ENCODE data around the gene DUSP10.

Gene DUSP10

GRCh38 chr1:221739018-221739676 is 2.7 kb downstream of the DUSP10 start:
- no peaks in the 10 kb centered on the region for H4K20me1 ChIP-seq (ENCODE audit: insufficient read depth)
- no peak overlapping the region for H3K9ac ChIP-seq
- H3K4me1 ChIP-seq (ENCODE audit: low read depth, poor library complexity, severe bottlenecking), result peaks cover 19% of the 10 kb centered on the region
- no peaks in the 10 kb centered on the region for H3K27me3 ChIP-seq (ENCODE audit: insufficient read depth, low read depth)
- H3K79me2 ChIP-seq (ENCODE audit: insufficient read depth, low read depth), result peaks cover 8% of the 10 kb centered on the region; the same call in 1 of the 2 replicates
- H3K4me2 ChIP-seq, result no peak overlapping the region
- H3K4me3 ChIP-seq (IDR thresholded peaks at IDR 0.05; ENCODE audit: insufficient read depth, low read depth, low read length), result no peak overlapping the region
- no peak for TF ChIP-seq CTCF (conservative IDR thresholded peaks at IDR 0.05; ENCODE audit: low read depth, low read length)
- no peaks in the 10 kb centered on the region for H3K36me3 ChIP-seq (ENCODE audit: insufficient read depth)
- H3K27ac ChIP-seq, result no peak overlapping the region
- no peak overlapping the region for H2AFZ ChIP-seq (ENCODE audit: low read depth)

- no peak overlapping the region for H3K9ac ChIP-seq
- H3K4me2 ChIP-seq, result no peak overlapping the region
- H3K79me2 ChIP-seq (ENCODE audit: insufficient read depth, low read depth), result peaks cover 8% of the 10 kb centered on the region; the same call in 1 of the 2 replicates
- no peaks in the 10 kb centered on the region for H3K27me3 ChIP-seq (ENCODE audit: insufficient read depth, low read depth)
- H3K4me3 ChIP-seq (IDR thresholded peaks at IDR 0.05; ENCODE audit: insufficient read depth, low read depth, low read length), result no peak overlapping the region
- no peaks in the 10 kb centered on the region for H4K20me1 ChIP-seq (ENCODE audit: insufficient read depth)
- H2AFZ ChIP-seq (ENCODE audit: low read depth), result no peak overlapping the region
- peaks cover 29% of the 10 kb centered on the region for H3K4me1 ChIP-seq (ENCODE audit: low read depth, poor library complexity, severe bottlenecking)
- no peak for TF ChIP-seq CTCF (conservative IDR thresholded peaks at IDR 0.05; ENCODE audit: low read depth, low read length)
- no peak overlapping the region for H3K27ac ChIP-seq
- no peaks in the 10 kb centered on the region for H3K36me3 ChIP-seq (ENCODE audit: insufficient read depth)
Observed at GRCh38 chr1:221736714-221737113, 5.2 kb downstream of the DUSP10 start.

GRCh38 chr1:221735999-221736398 is 5.9 kb downstream of the DUSP10 start:
- H3K79me2 ChIP-seq (ENCODE audit: insufficient read depth, low read depth), result peaks cover 2% of the 10 kb centered on the region; the same call in 1 of the 2 replicates
- no peak overlapping the region for H3K27ac ChIP-seq
- TF ChIP-seq CTCF (conservative IDR thresholded peaks at IDR 0.05; ENCODE audit: low read depth, low read length), result no peak
- no peak overlapping the region for H2AFZ ChIP-seq (ENCODE audit: low read depth)
- no peaks in the 10 kb centered on the region for H3K36me3 ChIP-seq (ENCODE audit: insufficient read depth)
- no peak overlapping the region for H3K9ac ChIP-seq
- no peak overlapping the region for H3K4me2 ChIP-seq
- no peaks in the 10 kb centered on the region for H4K20me1 ChIP-seq (ENCODE audit: insufficient read depth)
- H3K4me1 ChIP-seq (ENCODE audit: low read depth, poor library complexity, severe bottlenecking), result peaks cover 27% of the 10 kb centered on the region
- no peak overlapping the region for H3K4me3 ChIP-seq (IDR thresholded peaks at IDR 0.05; ENCODE audit: insufficient read depth, low read depth, low read length)
- no peaks in the 10 kb centered on the region for H3K27me3 ChIP-seq (ENCODE audit: insufficient read depth, low read depth)

GRCh38 chr1:221734187-221734586 is 7.7 kb downstream of the DUSP10 start:
- TF ChIP-seq CTCF (conservative IDR thresholded peaks at IDR 0.05; ENCODE audit: low read depth, low read length), result no peak
- Histone ChIP-seq H4K20me1 (ENCODE audit: insufficient read depth) (no peaks in the 10 kb centered on the region), H3K4me3 (IDR thresholded peaks at IDR 0.05; ENCODE audit: insufficient read depth, low read depth, low read length) (no peak overlapping the region), H3K36me3 (ENCODE audit: insufficient read depth) (no peaks in the 10 kb centered on the region), H3K4me2 (no peak overlapping the region), H3K27me3 (ENCODE audit: insufficient read depth, low read depth) (no peaks in the 10 kb centered on the region), H3K9ac (no peak overlapping the region), H2AFZ (ENCODE audit: low read depth) (no peak overlapping the region), H3K4me1 (ENCODE audit: low read depth, poor library complexity, severe bottlenecking) (peaks cover 19% of the 10 kb centered on the region), H3K27ac (no peak overlapping the region), H3K79me2 (ENCODE audit: insufficient read depth, low read depth) (no peaks in the 10 kb centered on the region)
